ENCODE results near the gene EFNA5. TPM values are rescaled to one million over a fixed set of nuclear protein-coding genes. Genes with fewer than 3 reads are reported as not detected.

The EFNA5 gene
- polyA plus RNA-seq, 1 donor from 2014 or later, result 4.2 TPM

DNA sequence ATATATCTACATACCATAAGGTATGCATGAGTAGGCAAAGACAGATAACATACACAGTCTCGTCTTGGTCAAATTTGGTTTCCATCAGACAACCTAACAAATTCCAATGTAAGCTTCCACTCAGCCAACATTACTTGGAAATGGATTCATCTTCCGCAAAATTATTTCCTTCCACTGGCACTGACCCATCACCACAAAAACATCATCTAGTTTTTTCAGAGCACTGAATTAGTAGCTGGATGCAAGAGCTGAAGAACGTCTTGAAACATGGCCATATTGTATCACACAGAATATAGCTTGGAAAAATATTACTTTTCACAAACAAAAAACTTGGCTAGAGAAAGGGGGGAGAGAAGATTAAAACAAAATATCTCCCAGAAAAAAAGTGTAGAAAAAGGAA, 73.5 kb downstream of the EFNA5 start:
- H3K27me3 ChIP-seq (ENCODE audit: insufficient read depth, low read depth, low read length), result no peaks in the 10 kb centered on the region
- no peak overlapping the region for H3K4me2 ChIP-seq (ENCODE audit: low read length)
- H3K36me3 ChIP-seq (ENCODE audit: insufficient read depth, low read length), result no peaks in the 10 kb centered on the region
- no peaks in the 10 kb centered on the region for H3K9me2 ChIP-seq (ENCODE audit: insufficient read depth, low read length)
- H3K9me3 ChIP-seq (ENCODE audit: low read length), result no peaks in the 10 kb centered on the region
- no peak overlapping the region for H2AFZ ChIP-seq (ENCODE audit: low read depth, low read length)
- no peak for TF ChIP-seq MXI1 (conservative IDR thresholded peaks at IDR 0.05; ENCODE audit: poor library complexity, severe bottlenecking)
- TF ChIP-seq SMC3 (conservative IDR thresholded peaks at IDR 0.05; ENCODE audit: poor library complexity), result no peak
- no peak for TF ChIP-seq REST (IDR thresholded peaks at IDR 0.05; ENCODE audit: borderline replicate concordance)
- no peak for TF ChIP-seq POLR2AphosphoS5 (IDR thresholded peaks at IDR 0.05)
- no peak for TF ChIP-seq RAD21 (conservative IDR thresholded peaks at IDR 0.05)
- TF ChIP-seq, protein P1, sequence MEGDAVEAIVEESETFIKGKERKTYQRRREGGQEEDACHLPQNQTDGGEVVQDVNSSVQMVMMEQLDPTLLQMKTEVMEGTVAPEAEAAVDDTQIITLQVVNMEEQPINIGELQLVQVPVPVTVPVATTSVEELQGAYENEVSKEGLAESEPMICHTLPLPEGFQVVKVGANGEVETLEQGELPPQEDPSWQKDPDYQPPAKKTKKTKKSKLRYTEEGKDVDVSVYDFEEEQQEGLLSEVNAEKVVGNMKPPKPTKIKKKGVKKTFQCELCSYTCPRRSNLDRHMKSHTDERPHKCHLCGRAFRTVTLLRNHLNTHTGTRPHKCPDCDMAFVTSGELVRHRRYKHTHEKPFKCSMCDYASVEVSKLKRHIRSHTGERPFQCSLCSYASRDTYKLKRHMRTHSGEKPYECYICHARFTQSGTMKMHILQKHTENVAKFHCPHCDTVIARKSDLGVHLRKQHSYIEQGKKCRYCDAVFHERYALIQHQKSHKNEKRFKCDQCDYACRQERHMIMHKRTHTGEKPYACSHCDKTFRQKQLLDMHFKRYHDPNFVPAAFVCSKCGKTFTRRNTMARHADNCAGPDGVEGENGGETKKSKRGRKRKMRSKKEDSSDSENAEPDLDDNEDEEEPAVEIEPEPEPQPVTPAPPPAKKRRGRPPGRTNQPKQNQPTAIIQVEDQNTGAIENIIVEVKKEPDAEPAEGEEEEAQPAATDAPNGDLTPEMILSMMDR (IDR thresholded peaks at IDR 0.05; ENCODE audit: poor library complexity, severe bottlenecking), result no peak
- no peak for TF ChIP-seq EZH2 (IDR thresholded peaks at IDR 0.05; ENCODE audit: borderline replicate concordance, insufficient read depth, low read length, poor library complexity, severe bottlenecking)
- no peak for TF ChIP-seq EP300 (conservative IDR thresholded peaks at IDR 0.05; ENCODE audit: poor library complexity, severe bottlenecking)
- TF ChIP-seq TAF1 (IDR thresholded peaks at IDR 0.05; ENCODE audit: low read depth), result no peak
- H3K4me3 ChIP-seq (ENCODE audit: low read length), result no peak overlapping the region
- H3K79me2 ChIP-seq (replicated peaks; ENCODE audit: insufficient read depth, low read length), result peaks cover 60% of the 10 kb centered on the region
- no peak overlapping the region for H3K27ac ChIP-seq (ENCODE audit: low read length)
- no peaks in the 10 kb centered on the region for H4K20me1 ChIP-seq (ENCODE audit: insufficient read depth)
- H3F3A ChIP-seq (ENCODE audit: insufficient read depth, low read length, poor library complexity, severe bottlenecking), result no peaks in the 10 kb centered on the region
- H3K9ac ChIP-seq (ENCODE audit: low read length), result no peak overlapping the region

- no peaks in the 10 kb centered on the region for H3K36me3 ChIP-seq (ENCODE audit: insufficient read depth, low read length)
- H3K9me3 ChIP-seq (ENCODE audit: low read length), result no peaks in the 10 kb centered on the region
- no peak overlapping the region for H2AFZ ChIP-seq (ENCODE audit: low read depth, low read length)
- no peak overlapping the region for H3K4me3 ChIP-seq (ENCODE audit: low read length)
- H3K79me2 ChIP-seq (replicated peaks; ENCODE audit: insufficient read depth, low read length), result peaks cover 52% of the 10 kb centered on the region
- H3K27ac ChIP-seq (ENCODE audit: low read length), result no peak overlapping the region
- no peak for TF ChIP-seq EP300 (conservative IDR thresholded peaks at IDR 0.05; ENCODE audit: poor library complexity, severe bottlenecking)
- TF ChIP-seq REST (IDR thresholded peaks at IDR 0.05; ENCODE audit: borderline replicate concordance), result no peak
- TF ChIP-seq, protein P1 (IDR thresholded peaks at IDR 0.05; ENCODE audit: poor library complexity, severe bottlenecking), result no peak
- no peak for TF ChIP-seq POLR2AphosphoS5 (IDR thresholded peaks at IDR 0.05)
- no peak for TF ChIP-seq TAF1 (IDR thresholded peaks at IDR 0.05; ENCODE audit: low read depth)
- no peak for TF ChIP-seq MXI1 (conservative IDR thresholded peaks at IDR 0.05; ENCODE audit: poor library complexity, severe bottlenecking)
- no peak for TF ChIP-seq RAD21 (conservative IDR thresholded peaks at IDR 0.05)
- H3K9ac ChIP-seq (ENCODE audit: low read length), result no peak overlapping the region
- no peak overlapping the region for H3K4me2 ChIP-seq (ENCODE audit: low read length)
- no peaks in the 10 kb centered on the region for H3K27me3 ChIP-seq (ENCODE audit: insufficient read depth, low read depth, low read length)
- H3K9me2 ChIP-seq (ENCODE audit: insufficient read depth, low read length), result no peaks in the 10 kb centered on the region
- H4K20me1 ChIP-seq (ENCODE audit: insufficient read depth), result no peaks in the 10 kb centered on the region
- H3F3A ChIP-seq (ENCODE audit: insufficient read depth, low read length, poor library complexity, severe bottlenecking), result no peaks in the 10 kb centered on the region
These were observed 76.3 kb downstream of the EFNA5 start for GRCh38 chr5:107594253-107595045.

All from neural cell (in vitro differentiated cells).